NCI-H2196 (cell line): ENCODE results near the gene CCDC182.
A peak's percentile ranks its signal among the peaks of the same experiment; 100 is the strongest.

Experiments
- DNase-seq: peaks from one replicate; lab custom pipeline; 2025; ENCODE audit not compliant: unreplicated experiment; lab: John Stamatoyannopoulos, UW

The CCDC182 gene

DNA sequence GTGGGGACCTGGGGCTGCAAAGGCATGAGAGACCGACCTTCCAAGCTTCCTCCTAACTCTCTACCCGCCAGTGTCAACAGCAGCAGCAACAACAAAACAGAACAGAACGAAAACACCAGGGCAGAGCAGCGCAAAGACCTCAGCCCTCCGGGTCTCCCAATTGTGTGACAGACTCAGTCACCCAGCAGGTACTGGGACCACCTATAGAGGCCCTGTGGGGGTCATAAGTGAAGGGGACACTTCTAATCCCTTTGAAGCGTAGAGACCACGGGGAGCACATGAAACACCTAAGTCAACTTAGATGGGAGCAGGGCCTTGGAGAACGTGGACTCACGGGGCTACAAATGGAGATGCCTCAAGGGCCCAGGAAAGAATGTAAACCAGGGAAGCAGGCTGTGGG, 12.6 kb upstream of the CCDC182 start:
- no peak for DNase-seq

DNA sequence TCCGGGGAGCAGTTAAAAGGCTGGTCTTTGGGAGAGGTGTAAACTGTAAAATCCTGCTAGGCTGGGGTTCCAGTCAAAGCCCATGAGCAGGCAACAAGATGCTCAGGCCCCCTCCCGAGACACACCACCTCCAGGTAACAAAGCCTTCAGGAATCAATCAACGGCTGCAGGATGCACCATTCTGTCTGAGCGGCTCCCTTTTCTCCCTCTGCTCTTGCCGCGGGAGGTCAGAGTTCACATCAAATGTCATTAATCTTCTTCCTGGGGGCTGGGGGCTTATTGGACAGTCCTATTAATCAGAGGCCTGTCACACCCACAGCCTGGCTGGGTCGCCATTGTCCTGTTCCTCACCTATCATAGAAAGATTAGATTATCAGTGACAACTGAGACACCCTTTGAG, 11.9 kb upstream of the CCDC182 start:
- DNase-seq: no peak

DNA sequence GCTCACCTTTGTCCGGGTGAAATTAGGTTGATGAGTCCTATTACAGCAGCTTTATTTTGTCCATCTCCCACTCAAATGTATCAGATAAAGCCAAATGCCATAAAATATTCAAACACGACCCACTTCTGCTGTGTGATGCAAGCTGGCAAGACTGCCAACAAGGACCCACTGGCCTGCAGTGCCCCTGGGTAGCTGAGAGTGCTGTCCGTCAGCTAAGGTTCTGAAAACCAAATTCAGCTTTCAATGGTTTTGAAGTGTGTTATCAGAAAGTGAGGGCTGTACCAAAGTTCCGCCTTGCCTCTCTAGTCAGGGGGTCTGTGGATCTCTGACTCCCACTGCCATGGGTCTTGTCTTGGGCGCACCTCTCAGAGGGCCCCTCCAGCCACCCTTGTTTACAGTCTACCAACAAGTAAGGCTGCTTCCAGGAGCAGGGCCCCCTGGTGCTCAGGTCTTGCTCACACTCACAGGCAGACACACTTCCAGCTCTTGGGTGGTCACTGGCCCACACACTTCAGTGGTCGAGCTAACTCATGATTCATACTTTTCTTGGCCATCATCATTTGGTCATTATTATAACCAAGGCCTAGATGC, 10.5 kb upstream of the CCDC182 start:
- DNase-seq: no peak

DNA sequence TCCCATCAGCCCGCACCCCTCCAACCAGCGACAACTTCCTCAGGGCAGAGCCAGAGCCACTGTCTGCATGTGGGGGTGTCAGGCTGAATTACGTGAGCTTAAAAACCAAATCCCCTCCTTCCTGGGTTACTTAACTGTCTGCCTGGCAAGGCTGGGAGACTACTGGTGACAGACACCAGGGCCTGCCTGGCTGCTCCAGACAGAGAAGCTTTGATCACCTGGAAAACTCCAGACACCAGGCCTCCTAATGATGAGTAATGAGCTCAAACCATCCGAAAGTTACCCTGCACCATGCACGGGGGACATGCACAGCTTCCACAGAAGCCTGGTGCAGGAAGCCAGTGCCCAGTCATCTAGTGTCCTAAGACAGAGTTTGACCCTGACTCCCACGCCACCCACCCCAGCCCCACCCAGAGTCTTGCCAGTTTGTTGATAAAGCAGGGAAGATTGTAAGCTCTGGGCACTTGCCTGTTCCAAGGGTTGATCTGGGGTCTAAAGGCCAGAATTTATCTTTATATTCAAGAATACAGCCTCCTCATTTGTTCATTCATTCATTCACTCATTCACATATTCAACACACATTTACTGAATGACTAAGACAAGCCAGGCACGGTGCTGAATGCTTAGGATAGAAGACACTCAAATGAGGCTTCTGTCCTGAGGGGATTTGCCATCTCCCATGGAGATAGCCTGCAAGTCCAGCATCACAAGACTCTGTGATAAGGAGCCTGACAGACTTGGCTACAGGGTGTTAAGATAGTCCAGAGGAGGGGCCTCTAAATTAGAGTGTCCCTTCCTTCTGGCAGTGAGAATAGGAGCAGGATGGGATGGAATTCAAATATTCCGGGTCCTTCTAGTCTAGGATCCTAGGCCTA, 7.2 kb upstream of the CCDC182 start:
- no peak for DNase-seq

DNA sequence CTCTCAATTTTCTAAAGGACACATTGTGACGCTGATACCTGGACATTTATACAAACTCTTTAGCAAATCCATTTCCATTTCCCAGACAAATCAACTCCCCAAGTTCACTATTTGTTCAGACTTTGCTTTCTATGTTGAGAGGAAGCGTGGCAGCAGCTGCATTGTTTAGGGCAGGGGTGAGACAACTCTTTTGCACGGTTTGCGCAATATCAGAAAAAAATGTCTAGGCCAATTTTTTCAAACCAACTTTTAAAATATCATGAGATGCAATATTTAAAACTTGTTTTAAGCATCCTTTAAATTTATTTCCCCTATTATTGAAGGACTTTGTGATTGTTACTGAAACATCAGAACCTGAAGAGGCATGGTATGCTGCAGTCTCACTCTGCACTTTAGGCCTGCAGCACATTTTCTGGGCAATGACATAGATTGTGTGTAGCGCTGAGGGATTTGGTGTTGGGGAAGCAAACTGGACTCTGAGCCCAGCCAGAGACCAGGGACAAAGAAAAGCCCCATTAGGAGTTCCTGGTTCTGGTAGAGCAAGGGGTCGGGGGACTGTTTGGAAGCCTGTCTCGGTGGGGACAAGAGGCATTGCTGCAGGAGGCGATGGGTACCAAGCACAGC, 6.4 kb upstream of the CCDC182 start:
- DNase-seq: no peak

DNA sequence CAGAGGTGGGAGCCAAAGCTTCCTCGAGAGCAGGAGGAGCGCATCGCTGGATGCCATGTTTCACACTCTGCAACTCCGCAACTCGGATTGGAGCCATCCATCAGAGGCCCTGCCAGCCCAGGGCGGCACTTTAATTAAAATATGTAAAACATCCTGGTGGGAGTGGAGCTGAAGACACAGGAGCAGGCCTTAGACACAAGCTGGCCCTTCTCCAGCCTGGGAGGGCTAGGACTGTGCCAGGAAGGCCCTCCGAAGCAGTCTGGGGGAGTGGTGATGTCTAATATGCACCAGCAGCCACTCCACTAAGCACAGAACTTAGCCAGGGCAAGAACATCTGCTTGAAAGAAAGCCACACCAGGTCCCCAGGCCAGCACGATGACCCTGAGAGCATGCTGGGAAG, 5.8 kb upstream of the CCDC182 start:
- DNase-seq: no peak

DNA sequence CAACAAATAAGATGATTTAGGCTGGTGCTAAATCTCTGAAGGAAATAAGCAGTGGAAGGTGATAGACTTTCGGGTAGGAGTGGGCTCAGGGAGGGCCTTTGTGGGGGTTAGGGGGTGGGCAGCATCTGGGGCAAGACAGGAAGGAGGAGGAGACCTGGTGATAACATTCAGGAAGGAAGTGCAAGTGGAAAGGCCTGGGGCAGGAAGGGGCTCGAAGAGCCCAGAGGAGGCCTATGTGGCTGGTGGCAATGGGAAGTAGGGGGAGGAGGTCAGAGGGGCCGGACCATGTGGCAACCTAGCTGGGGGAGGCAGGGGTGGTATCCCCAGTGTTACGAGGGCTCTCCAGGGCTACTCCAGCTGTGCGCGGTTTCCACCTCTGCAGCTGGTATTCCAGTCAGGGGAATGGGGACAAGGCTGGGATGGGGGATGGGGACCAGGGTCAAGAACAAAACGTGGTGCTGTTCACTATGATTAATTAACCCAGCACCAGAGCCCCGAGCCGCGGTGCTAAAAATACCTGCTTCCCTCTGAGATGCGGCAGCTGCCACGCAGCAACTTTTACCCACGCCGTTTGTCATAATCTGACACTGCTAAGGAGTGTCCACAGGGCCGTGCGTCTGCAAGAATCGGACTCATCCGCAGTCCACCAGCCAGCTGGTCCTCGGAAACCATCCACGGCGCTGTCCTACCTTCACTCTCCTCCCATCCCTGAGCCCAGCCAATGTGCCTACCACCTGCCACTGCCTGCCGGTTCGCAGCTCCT, 5.2 kb upstream of the CCDC182 start:
- no peak for DNase-seq

DNA sequence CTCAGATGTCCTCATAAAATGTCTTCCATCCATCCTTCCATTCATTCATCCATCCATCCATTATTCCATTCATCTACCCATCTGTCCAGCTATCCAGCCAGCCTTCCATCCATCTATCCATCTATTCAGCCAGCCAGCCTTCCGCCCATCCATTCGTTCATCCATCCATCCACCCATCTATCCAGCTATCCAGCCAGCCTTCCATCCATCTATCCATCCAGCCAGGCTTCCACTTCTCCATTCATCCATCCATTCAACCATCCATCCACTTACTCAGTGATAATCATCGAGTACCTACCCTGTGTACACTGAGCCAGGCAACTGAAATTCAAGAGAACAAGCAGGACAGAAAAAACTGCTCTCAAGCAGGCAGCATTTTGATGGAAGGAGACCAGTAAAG, 4.6 kb upstream of the CCDC182 start:
- DNase-seq: no peak

DNA sequence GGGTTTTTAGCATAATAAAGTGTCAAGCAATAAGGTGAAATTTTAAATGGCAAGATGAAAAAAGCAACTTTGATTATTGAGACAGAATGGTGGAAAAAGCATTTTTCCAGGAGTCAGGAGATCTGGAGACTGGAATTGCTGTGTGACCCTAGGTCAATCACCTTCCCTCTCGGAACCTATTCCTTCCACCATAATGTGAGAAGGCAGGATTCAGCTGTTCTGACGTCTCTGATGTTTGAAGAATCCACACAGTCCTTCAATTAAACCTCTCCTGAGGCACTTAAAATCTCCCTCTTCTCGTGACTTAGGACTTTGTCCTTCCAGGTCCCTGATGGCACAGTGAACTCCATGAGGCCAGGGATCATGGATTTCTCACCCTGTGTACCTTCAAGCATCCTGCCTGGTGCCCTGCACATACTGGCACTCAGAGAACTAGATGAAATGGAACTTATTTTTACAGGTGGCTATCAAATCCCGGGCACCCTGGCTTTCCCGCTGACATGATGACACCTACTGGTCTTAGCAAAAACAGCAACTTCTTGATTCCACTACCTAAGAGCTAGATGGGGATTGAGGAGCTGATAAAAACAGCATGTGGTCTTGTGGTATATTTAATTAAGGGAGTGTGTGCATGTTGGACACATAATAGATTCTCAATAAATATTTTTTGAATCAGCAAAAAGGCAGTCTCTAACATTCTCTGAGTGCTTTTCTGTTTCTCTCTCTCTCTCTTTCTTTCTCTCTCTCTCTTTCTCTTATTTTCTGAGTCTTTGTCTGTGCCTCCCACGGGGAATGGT, 2.3 kb upstream of the CCDC182 start:
- DNase-seq: peak; percentile 79

DNA sequence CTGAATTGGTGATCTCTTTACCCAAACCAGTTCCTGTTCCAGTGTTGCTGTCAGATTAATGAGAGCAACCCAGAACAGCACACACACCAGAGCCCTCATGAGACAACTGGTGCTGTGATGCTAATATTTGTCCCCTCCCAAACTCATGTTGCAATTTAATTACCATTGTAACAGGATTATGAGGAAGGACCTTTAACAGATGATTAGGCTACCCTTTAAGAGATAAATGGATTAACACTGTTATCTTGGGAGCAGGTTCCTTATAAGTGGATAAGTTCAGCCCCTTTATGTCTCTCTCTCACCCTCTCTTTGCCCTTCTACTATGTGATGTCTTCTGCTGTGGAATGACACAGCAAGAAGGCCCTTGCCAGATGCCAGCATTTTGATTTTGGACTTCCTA, 1.1 kb upstream of the CCDC182 start:
- DNase-seq: no peak

DNA sequence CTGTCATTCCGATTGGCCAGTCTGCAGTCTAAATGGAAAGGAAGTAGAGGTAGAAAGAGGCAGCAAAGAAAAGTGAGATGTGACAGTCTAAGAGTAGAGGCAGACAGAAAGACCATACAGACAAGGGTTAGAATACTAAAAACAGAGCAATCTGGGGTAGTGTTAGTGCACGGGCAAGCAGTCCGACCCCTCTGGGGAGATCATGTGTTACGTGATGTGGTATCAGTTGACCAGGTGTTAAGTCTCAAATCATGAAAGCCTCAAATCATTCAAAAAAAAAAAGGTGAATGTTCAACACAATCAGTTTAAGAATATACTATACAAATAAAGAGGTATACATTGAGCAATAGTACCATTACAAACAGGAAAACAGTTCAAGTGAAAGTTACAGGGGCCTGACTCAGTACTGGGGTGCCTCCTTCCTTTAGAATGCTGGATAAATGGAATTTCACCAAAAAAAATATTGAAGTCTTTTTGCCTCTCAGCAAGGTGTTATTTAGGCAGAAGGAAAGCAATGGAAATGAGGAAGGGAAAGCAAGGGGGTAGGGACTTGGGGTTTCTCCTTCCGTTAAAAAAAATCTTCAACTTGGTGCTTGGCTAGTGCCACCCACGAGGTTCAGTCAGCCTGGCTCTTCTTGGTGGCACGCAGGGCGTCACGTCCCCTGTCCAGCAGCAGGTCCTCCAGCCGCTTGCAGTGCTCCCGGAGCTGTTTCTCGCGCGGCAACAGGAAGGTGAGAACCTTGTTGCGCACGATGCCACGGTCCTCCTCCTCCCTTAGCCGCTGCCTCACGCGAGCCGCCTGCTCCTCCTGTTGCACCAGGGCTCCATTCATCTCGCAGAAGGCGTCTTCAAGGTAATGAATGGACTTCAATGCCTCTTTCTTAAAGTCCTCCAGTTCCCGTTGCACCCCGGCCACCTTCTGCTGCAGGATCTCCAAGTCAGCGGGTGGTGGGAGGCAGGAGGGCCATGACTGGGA, 616 bp downstream of the CCDC182 start:
- DNase-seq: no peak

DNA sequence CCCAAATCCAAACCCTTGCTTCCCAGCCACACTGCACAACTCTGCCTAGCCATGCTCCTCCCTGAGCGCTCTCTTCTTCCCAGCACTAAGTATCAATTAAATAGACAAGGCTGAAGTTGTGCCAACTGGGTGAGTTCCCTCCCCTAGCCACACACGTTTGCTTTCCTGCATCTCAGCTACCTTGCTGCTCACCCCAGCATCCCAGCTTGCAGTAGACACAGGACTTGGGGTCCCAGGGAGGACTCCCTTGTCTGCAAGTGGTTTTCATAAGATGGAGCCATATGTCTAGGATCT, 4.9 kb downstream of the CCDC182 start:
- DNase-seq: no peak

DNA sequence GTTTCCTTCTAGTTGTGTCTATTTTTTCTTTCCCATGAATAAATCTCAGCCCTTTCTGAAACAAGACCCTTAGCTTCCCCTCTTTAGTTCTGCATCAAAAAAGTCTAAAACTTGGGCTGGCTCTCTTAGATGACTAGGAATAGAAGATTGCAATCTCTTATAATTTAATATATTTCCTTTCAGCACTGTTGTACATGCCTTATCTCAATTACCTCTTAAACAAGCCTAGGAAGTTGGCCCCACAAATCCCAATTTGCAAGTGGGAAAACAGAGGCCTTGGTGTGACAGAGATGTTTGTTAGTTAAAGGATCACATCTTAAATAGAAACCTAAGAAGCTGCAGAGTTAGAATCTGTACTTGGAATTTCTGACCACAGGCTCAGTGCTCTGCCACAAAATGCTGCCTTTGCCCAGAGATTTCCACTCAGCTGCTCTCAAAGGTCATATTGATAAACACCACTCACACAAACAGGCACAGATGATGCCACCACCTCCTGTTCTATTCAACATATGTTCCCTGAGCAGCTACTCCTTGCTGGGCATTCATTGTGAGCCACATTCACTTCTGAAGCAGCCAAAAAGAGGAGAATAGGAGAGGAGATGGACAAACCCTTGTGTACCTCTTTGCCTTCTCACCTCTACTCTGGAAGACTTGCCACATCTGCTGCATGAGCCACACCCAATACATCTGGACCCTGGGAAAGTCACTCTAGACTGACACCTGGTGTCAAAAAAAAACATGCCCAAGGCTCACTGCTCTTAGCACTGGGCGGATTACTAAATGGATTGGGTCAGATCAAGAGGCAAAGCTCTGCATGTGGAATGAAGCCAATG, 5.5 kb downstream of the CCDC182 start:
- peak; percentile 38 for DNase-seq

DNA sequence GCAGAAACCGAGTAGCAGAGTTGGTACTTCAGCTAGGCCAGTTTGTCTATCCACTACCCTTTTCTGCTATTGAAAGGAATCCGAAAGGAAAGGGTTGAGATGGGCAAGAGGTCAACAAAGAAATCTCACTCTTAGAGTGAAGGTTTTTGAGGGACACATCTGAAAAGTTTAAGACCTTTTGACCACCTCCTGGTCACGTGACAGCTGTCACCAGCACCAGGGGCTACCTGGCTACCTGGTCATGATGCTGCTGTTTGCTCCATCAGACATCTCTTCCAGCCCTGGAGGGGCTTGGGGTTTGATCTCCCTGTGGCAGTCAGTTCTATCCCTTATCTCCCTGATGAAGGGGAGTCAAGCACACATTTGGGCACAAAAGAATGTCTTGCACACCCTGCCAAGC, 7.6 kb downstream of the CCDC182 start:
- DNase-seq: no peak

DNA sequence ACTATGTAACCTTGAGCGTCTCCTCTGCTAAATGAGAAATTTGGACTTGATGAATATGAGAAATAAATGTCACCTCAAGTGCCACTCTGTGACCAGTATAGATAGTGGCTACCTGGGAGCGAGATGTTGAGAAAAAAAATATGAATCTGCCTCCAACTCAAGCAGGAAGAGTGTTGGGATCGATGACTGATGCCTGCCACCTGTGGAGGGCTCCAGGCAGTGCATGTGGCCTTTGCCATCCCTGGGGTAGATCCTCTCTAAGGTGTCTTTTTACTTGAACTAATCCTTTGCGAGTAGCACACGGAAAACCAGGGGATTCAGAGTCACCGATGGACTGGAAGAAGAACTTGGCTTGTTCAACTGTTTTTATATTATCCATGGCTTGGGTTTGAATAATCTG, 9.4 kb downstream of the CCDC182 start:
- peak; percentile 56 for DNase-seq

DNA sequence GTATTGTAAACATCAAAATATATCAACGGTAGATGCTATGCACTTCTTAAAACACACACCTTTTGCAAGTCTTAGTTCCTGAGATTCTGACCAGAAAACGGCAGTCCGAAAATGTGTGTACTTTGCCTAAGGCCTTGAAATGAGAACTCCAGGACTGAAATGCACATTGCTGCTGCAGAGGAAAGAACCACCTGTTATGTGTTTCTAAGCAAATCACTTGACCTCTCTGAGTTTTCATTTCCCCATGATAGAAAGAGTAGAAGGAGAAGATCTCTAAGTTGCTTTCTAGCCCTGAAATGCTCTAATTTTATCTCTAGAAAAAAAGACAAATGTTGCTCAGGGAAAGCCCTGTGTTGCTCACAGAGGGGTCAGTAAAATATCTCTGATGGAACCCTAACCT, 9.9 kb downstream of the CCDC182 start:
- DNase-seq: no peak

DNA sequence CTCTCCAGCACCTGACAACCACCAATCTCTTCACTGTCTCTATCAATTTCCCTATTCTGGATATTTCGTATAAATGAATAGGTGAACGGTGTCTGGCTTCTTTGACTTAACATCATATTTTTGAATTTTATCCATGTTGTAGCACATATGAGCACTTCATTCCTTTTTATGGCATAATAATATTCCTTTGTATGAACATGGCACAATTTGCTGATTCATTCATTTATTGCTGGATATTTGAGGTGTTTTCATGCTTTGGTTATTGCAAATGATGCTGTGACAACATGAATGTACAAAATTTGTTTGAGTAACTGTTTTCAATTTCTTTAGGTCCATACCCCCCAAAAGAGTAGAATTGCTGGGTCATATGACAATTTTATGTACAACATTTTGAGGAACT, 12.0 kb downstream of the CCDC182 start:
- no peak for DNase-seq

DNA sequence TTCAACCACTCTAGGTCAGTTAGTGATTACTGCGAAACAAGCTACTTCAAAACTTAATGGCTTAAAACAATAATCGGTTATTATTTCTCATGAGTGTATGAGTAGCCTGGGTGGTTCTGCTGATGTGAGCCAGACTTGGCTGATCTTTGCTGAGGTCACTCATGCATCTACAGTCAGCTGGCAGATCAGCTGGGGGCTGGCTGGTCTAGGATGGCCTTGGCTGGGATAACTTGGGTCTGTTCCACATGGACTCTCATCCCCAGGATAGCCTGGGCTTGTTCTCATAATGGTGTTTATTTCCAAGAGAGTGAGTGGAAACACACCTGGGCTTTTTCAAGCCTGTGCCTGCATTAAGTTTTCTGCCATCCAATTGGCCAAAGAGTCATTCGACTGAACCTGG, 13.0 kb downstream of the CCDC182 start:
- DNase-seq: peak; percentile 80
